Amniotic stem cell (primary cell): ENCODE measurements around the gene SPACA5B.
"Not testable (repeated sequence)": the region's sequence is repeated elsewhere in the genome, so short reads cannot be mapped to it uniquely, and the experiment has no call there.

Experiments used
- DNase-seq: peaks from one replicate; lab custom pipeline; 2025; lab: John Stamatoyannopoulos, UW

The SPACA5B gene

GRCh38 chrX:48130326-48130725 is at the start of gene SPACA5B:
Gene SPACA5B (plus strand): TSS chrX:48130626. CDS start chrX:48130688, 62 bp downstream.
- DNase-seq = not testable (repeated sequence)

- no peak for DNase-seq
Measured at GRCh38 chrX:48083212-48083611, 47.2 kb upstream of the SPACA5B start.

GRCh38 chrX:48083706-48084105 is 46.7 kb upstream of the SPACA5B start:
- DNase-seq = no peak

- no peak for DNase-seq
Measured at GRCh38 chrX:48086082-48086481, 44.3 kb upstream of the SPACA5B start.

GRCh38 chrX:48090123-48090522 is 40.3 kb upstream of the SPACA5B start:
- DNase-seq = no peak

- DNase-seq = not testable (repeated sequence)
Measured at GRCh38 chrX:48092558-48092957, 37.9 kb upstream of the SPACA5B start.

GRCh38 chrX:48101443-48101842 is 29.0 kb upstream of the SPACA5B start:
- no peak for DNase-seq

- no peak for DNase-seq
Measured at GRCh38 chrX:48102874-48103374, 27.5 kb upstream of the SPACA5B start.

GRCh38 chrX:48107717-48108116 is 22.7 kb upstream of the SPACA5B start:
- DNase-seq = no peak

GRCh38 chrX:48125286-48125685 is 5.1 kb upstream of the SPACA5B start:
- not testable (repeated sequence) for DNase-seq

- not testable (repeated sequence) for DNase-seq
Measured at GRCh38 chrX:48132308-48132844, 1.9 kb downstream of the SPACA5B start.

GRCh38 chrX:48139076-48139475 is 8.7 kb downstream of the SPACA5B start:
- DNase-seq = not testable (repeated sequence)

GRCh38 chrX:48141810-48142508 is 11.5 kb downstream of the SPACA5B start:
- not testable (repeated sequence) for DNase-seq

GRCh38 chrX:48142697-48143096 is 12.3 kb downstream of the SPACA5B start:
- DNase-seq = not testable (repeated sequence)

- DNase-seq = no peak
Measured at GRCh38 chrX:48153769-48154168, 23.3 kb downstream of the SPACA5B start.

GRCh38 chrX:48154796-48155195 is 24.4 kb downstream of the SPACA5B start:
- DNase-seq = no peak

GRCh38 chrX:48156014-48156413 is 25.6 kb downstream of the SPACA5B start:
- DNase-seq = no peak

GRCh38 chrX:48165241-48165640 is 34.8 kb downstream of the SPACA5B start:
- DNase-seq = no peak

GRCh38 chrX:48166322-48166721 is 35.9 kb downstream of the SPACA5B start:
- DNase-seq = not testable (repeated sequence)

- DNase-seq = no peak
Measured at GRCh38 chrX:48179691-48180090, 49.3 kb downstream of the SPACA5B start.

GRCh38 chrX:48180811-48181210 is 50.4 kb downstream of the SPACA5B start:
- DNase-seq = no peak

- DNase-seq = not testable (repeated sequence)
Measured at GRCh38 chrX:48181882-48182281, 51.5 kb downstream of the SPACA5B start.
